22Rv1 (cell line): ENCODE data around the gene PTGDR2.

Experiments
- H3K27ac ChIP-seq: fragments of 450-650 bp; 2 replicates; pipeline ENCODE4 v1.5.1; 2017
- CTCF ChIP-seq: fragments of 450-650 bp; IDR thresholded peaks from 2 replicates; pipeline ENCODE4 v1.5.1; 2017; ENCODE audit warnings: mild to moderate bottlenecking
- ZFX ChIP-seq: fragments of 450-650 bp; IDR thresholded peaks from 2 replicates; pipeline ENCODE4 v1.6.1; 2017; ENCODE audit warnings: antibody characterized with exemption, borderline replicate concordance

The PTGDR2 gene

GRCh38 chr11:60854847-60855725, 664 bp downstream of the PTGDR2 start:
- TF ChIP-seq CTCF (no peak), ZFX (no peak)
- H3K27ac ChIP-seq = no peak overlapping the region

GRCh38 chr11:60854140-60854846, 1.5 kb downstream of the PTGDR2 start:
- H3K27ac ChIP-seq = no peak overlapping the region
- TF ChIP-seq ZFX (no peak), CTCF (no peak)

GRCh38 chr11:60852982-60853950, 2.5 kb downstream of the PTGDR2 start:
- H3K27ac ChIP-seq = no peak overlapping the region
- TF ChIP-seq CTCF = no peak
- TF ChIP-seq ZFX = no peak

- no peak overlapping the region for H3K27ac ChIP-seq
- no peak for TF ChIP-seq ZFX
- TF ChIP-seq CTCF = no peak
Observed at GRCh38 chr11:60852117-60852981, 3.4 kb downstream of the PTGDR2 start.

GRCh38 chr11:60851327-60852104, 4.2 kb downstream of the PTGDR2 start:
- TF ChIP-seq CTCF (no peak), ZFX (no peak)
- H3K27ac ChIP-seq = no peak overlapping the region
